ENCODE results near the gene ULK4.

Gene ULK4

GRCh38 chr3:41251593-41251992, 710.3 kb downstream of the ULK4 start:
- H3K27me3 ChIP-seq (ENCODE audit: control insufficient read depth, insufficient read depth, low read length): no peaks in the 10 kb centered on the region
- H3K4me2 ChIP-seq (ENCODE audit: low read length): no peak overlapping the region
- peaks cover 4% of the 10 kb centered on the region for H3K4me1 ChIP-seq (ENCODE audit: control insufficient read depth, insufficient read depth, low read length)
- no peaks in the 10 kb centered on the region for H3K9me3 ChIP-seq (replicated peaks; ENCODE audit: low read length)
- no peaks in the 10 kb centered on the region for H3K36me3 ChIP-seq (ENCODE audit: insufficient read depth, low read length)
- no peak overlapping the region for H3K9ac ChIP-seq (ENCODE audit: low read depth, low read length)
- H3K4me3 ChIP-seq (ENCODE audit: low read length): no peak overlapping the region

GRCh38 chr3:41250825-41251224, 711.1 kb downstream of the ULK4 start:
- Histone ChIP-seq H3K4me2 (ENCODE audit: low read length) (no peak overlapping the region), H3K27me3 (ENCODE audit: control insufficient read depth, insufficient read depth, low read length) (no peaks in the 10 kb centered on the region), H3K36me3 (ENCODE audit: insufficient read depth, low read length) (no peaks in the 10 kb centered on the region), H3K9ac (ENCODE audit: low read depth, low read length) (no peak overlapping the region), H3K9me3 (replicated peaks; ENCODE audit: low read length) (no peaks in the 10 kb centered on the region), H3K4me1 (ENCODE audit: control insufficient read depth, insufficient read depth, low read length) (peaks cover 4% of the 10 kb centered on the region), H3K4me3 (ENCODE audit: low read length) (no peak overlapping the region)

GRCh38 chr3:41249318-41249717, 712.6 kb downstream of the ULK4 start:
- Histone ChIP-seq H3K4me3 (ENCODE audit: low read length) (no peak overlapping the region), H3K27me3 (ENCODE audit: control insufficient read depth, insufficient read depth, low read length) (no peaks in the 10 kb centered on the region), H3K36me3 (ENCODE audit: insufficient read depth, low read length) (peaks cover 9% of the 10 kb centered on the region), H3K4me1 (ENCODE audit: control insufficient read depth, insufficient read depth, low read length) (peaks cover 4% of the 10 kb centered on the region), H3K9ac (ENCODE audit: low read depth, low read length) (no peak overlapping the region), H3K4me2 (ENCODE audit: low read length) (no peak overlapping the region), H3K9me3 (replicated peaks; ENCODE audit: low read length) (no peaks in the 10 kb centered on the region)

GRCh38 chr3:41248525-41248924, 713.4 kb downstream of the ULK4 start:
- H3K4me2 ChIP-seq (ENCODE audit: low read length): no peak overlapping the region
- H3K36me3 ChIP-seq (ENCODE audit: insufficient read depth, low read length): peaks cover 17% of the 10 kb centered on the region
- H3K4me3 ChIP-seq (ENCODE audit: low read length): no peak overlapping the region
- no peak overlapping the region for H3K9ac ChIP-seq (ENCODE audit: low read depth, low read length)
- peaks cover 4% of the 10 kb centered on the region for H3K4me1 ChIP-seq (ENCODE audit: control insufficient read depth, insufficient read depth, low read length)
- H3K27me3 ChIP-seq (ENCODE audit: control insufficient read depth, insufficient read depth, low read length): no peaks in the 10 kb centered on the region
- H3K9me3 ChIP-seq (replicated peaks; ENCODE audit: low read length): no peaks in the 10 kb centered on the region

GRCh38 chr3:41247055-41248004, 714.6 kb downstream of the ULK4 start:
- Histone ChIP-seq H3K4me2 (ENCODE audit: low read length) (no peak overlapping the region), H3K9me3 (replicated peaks; ENCODE audit: low read length) (no peaks in the 10 kb centered on the region), H3K36me3 (ENCODE audit: insufficient read depth, low read length) (peaks cover 26% of the 10 kb centered on the region), H3K27me3 (ENCODE audit: control insufficient read depth, insufficient read depth, low read length) (no peaks in the 10 kb centered on the region), H3K9ac (ENCODE audit: low read depth, low read length) (no peak overlapping the region), H3K4me3 (ENCODE audit: low read length) (no peak overlapping the region), H3K4me1 (ENCODE audit: control insufficient read depth, insufficient read depth, low read length) (peaks cover 4% of the 10 kb centered on the region)

- Histone ChIP-seq H3K9me3 (replicated peaks; ENCODE audit: low read length) (no peaks in the 10 kb centered on the region), H3K4me2 (ENCODE audit: low read length) (no peak overlapping the region), H3K36me3 (ENCODE audit: insufficient read depth, low read length) (peaks cover 51% of the 10 kb centered on the region), H3K4me1 (ENCODE audit: control insufficient read depth, insufficient read depth, low read length) (peaks cover 4% of the 10 kb centered on the region), H3K4me3 (ENCODE audit: low read length) (no peak overlapping the region), H3K27me3 (ENCODE audit: control insufficient read depth, insufficient read depth, low read length) (no peaks in the 10 kb centered on the region), H3K9ac (ENCODE audit: low read depth, low read length) (no peak overlapping the region)
Measured at GRCh38 chr3:41244620-41245336, 717.1 kb downstream of the ULK4 start.

- no peaks in the 10 kb centered on the region for H3K27me3 ChIP-seq (ENCODE audit: control insufficient read depth, insufficient read depth, low read length)
- H3K36me3 ChIP-seq (ENCODE audit: insufficient read depth, low read length): peaks cover 67% of the 10 kb centered on the region
- H3K4me1 ChIP-seq (ENCODE audit: control insufficient read depth, insufficient read depth, low read length): peaks cover 15% of the 10 kb centered on the region
- no peak overlapping the region for H3K9ac ChIP-seq (ENCODE audit: low read depth, low read length)
- H3K4me3 ChIP-seq (ENCODE audit: low read length): no peak overlapping the region
- H3K4me2 ChIP-seq (ENCODE audit: low read length): no peak overlapping the region
- no peaks in the 10 kb centered on the region for H3K9me3 ChIP-seq (replicated peaks; ENCODE audit: low read length)
Measured at GRCh38 chr3:41243183-41243582, 718.7 kb downstream of the ULK4 start.

GRCh38 chr3:41241800-41242571, 719.9 kb downstream of the ULK4 start:
- Histone ChIP-seq H3K36me3 (ENCODE audit: insufficient read depth, low read length) (peaks cover 79% of the 10 kb centered on the region), H3K4me1 (ENCODE audit: control insufficient read depth, insufficient read depth, low read length) (peaks cover 11% of the 10 kb centered on the region), H3K27me3 (ENCODE audit: control insufficient read depth, insufficient read depth, low read length) (no peaks in the 10 kb centered on the region), H3K9me3 (replicated peaks; ENCODE audit: low read length) (no peaks in the 10 kb centered on the region), H3K4me2 (ENCODE audit: low read length) (no peak overlapping the region), H3K4me3 (ENCODE audit: low read length) (no peak overlapping the region), H3K9ac (ENCODE audit: low read depth, low read length) (no peak overlapping the region)

- peaks cover 11% of the 10 kb centered on the region for H3K4me1 ChIP-seq (ENCODE audit: control insufficient read depth, insufficient read depth, low read length)
- H3K9ac ChIP-seq (ENCODE audit: low read depth, low read length): no peak overlapping the region
- peaks cover 87% of the 10 kb centered on the region for H3K36me3 ChIP-seq (ENCODE audit: insufficient read depth, low read length)
- H3K9me3 ChIP-seq (replicated peaks; ENCODE audit: low read length): no peaks in the 10 kb centered on the region
- H3K4me3 ChIP-seq (ENCODE audit: low read length): no peak overlapping the region
- H3K27me3 ChIP-seq (ENCODE audit: control insufficient read depth, insufficient read depth, low read length): no peaks in the 10 kb centered on the region
- no peak overlapping the region for H3K4me2 ChIP-seq (ENCODE audit: low read length)
Measured at GRCh38 chr3:41241161-41241560, 720.7 kb downstream of the ULK4 start.

GRCh38 chr3:41239587-41239986, 722.3 kb downstream of the ULK4 start:
- Histone ChIP-seq H3K4me2 (ENCODE audit: low read length) (no peak overlapping the region), H3K9ac (ENCODE audit: low read depth, low read length) (no peak overlapping the region), H3K36me3 (ENCODE audit: insufficient read depth, low read length) (peaks cover 96% of the 10 kb centered on the region), H3K4me3 (ENCODE audit: low read length) (no peak overlapping the region), H3K4me1 (ENCODE audit: control insufficient read depth, insufficient read depth, low read length) (peaks cover 13% of the 10 kb centered on the region), H3K9me3 (replicated peaks; ENCODE audit: low read length) (no peaks in the 10 kb centered on the region), H3K27me3 (ENCODE audit: control insufficient read depth, insufficient read depth, low read length) (no peaks in the 10 kb centered on the region)

GRCh38 chr3:41237907-41238306, 724.0 kb downstream of the ULK4 start:
- peaks cover 100% of the 10 kb centered on the region for H3K36me3 ChIP-seq (ENCODE audit: insufficient read depth, low read length)
- no peak overlapping the region for H3K4me2 ChIP-seq (ENCODE audit: low read length)
- no peaks in the 10 kb centered on the region for H3K9me3 ChIP-seq (replicated peaks; ENCODE audit: low read length)
- H3K4me3 ChIP-seq (ENCODE audit: low read length): no peak overlapping the region
- peaks cover 19% of the 10 kb centered on the region for H3K4me1 ChIP-seq (ENCODE audit: control insufficient read depth, insufficient read depth, low read length)
- no peak overlapping the region for H3K9ac ChIP-seq (ENCODE audit: low read depth, low read length)
- H3K27me3 ChIP-seq (ENCODE audit: control insufficient read depth, insufficient read depth, low read length): no peaks in the 10 kb centered on the region
